ENCODE measurements around the gene SHCBP1.

- TF ChIP-seq CTCF (IDR thresholded peaks at IDR 0.05; ENCODE audit: insufficient read depth, low read length, poor library complexity, severe bottlenecking) (no peak), EZH2phosphoT487 (conservative IDR thresholded peaks at IDR 0.05; ENCODE audit: low read length) (no peak)
Observed at GRCh38 chr16:46618516-46618915, 2.7 kb downstream of the SHCBP1 start.
